Measurements from ENCODE around the gene IZUMO4.
"Not testable (repeated sequence)": the region's sequence is repeated elsewhere in the genome, so short reads cannot be mapped to it uniquely, and the experiment has no call there.

Gene IZUMO4

GRCh38 chr19:2122982-2123381 lies 26.3 kb downstream of the IZUMO4 start:
- DNase-seq (ENCODE audit: low read depth) = no peak

- no peak for DNase-seq (ENCODE audit: low read depth)
Observed at GRCh38 chr19:2123682-2124387, 27.1 kb downstream of the IZUMO4 start.

GRCh38 chr19:2126879-2127518 lies 30.3 kb downstream of the IZUMO4 start:
- DNase-seq (ENCODE audit: low read depth) = no peak

- no peak for DNase-seq (ENCODE audit: low read depth)
Observed at GRCh38 chr19:2127758-2128157, 31.0 kb downstream of the IZUMO4 start.

GRCh38 chr19:2128252-2128651 lies 31.5 kb downstream of the IZUMO4 start:
- not testable (repeated sequence) for DNase-seq (ENCODE audit: low read depth)

GRCh38 chr19:2129022-2129421 lies 32.3 kb downstream of the IZUMO4 start:
- DNase-seq (ENCODE audit: low read depth) = no peak

GRCh38 chr19:2129486-2129885 lies 32.8 kb downstream of the IZUMO4 start:
- DNase-seq (ENCODE audit: low read depth) = no peak

- no peak for DNase-seq (ENCODE audit: low read depth)
Observed at GRCh38 chr19:2129892-2130770, 33.4 kb downstream of the IZUMO4 start.

- DNase-seq (ENCODE audit: low read depth) = not testable (repeated sequence)
Observed at GRCh38 chr19:2131012-2131975, 34.6 kb downstream of the IZUMO4 start.

- DNase-seq (ENCODE audit: low read depth) = no peak
Observed at GRCh38 chr19:2132191-2132590, 35.5 kb downstream of the IZUMO4 start.

GRCh38 chr19:2132731-2133490 lies 36.2 kb downstream of the IZUMO4 start:
- no peak for DNase-seq (ENCODE audit: low read depth)

- DNase-seq (ENCODE audit: low read depth) = no peak
Observed at GRCh38 chr19:2135474-2136402, 39.0 kb downstream of the IZUMO4 start.

GRCh38 chr19:2136796-2137195 lies 40.1 kb downstream of the IZUMO4 start:
- no peak for DNase-seq (ENCODE audit: low read depth)

- no peak for DNase-seq (ENCODE audit: low read depth)
Observed at GRCh38 chr19:2138061-2138728, 41.5 kb downstream of the IZUMO4 start.

GRCh38 chr19:2139385-2140137 lies 42.8 kb downstream of the IZUMO4 start:
- DNase-seq (ENCODE audit: low read depth) = no peak

- no peak for DNase-seq (ENCODE audit: low read depth)
Observed at GRCh38 chr19:2140138-2140569, 43.4 kb downstream of the IZUMO4 start.

- no peak for DNase-seq (ENCODE audit: low read depth)
Observed at GRCh38 chr19:2142173-2142829, 45.6 kb downstream of the IZUMO4 start.

- no peak for DNase-seq (ENCODE audit: low read depth)
Observed at GRCh38 chr19:2144190-2144589, 47.5 kb downstream of the IZUMO4 start.
